Mesenchymal stem cell (in vitro differentiated cells and primary cell): Measurements from ENCODE around the gene ZBTB39.

Source experiments
- DNase-seq: peaks from one replicate; pipeline ENCODE4 v3.0.0-alpha.2; 2013
- H2AFZ ChIP-seq: one replicate; pipeline ENCODE4 v1.6.1; 2013; ENCODE audit warnings: low read depth, mild to moderate bottlenecking, control low read depth, inconsistent platforms, low read length, moderate library complexity
- H2AK5ac ChIP-seq: 2 replicates; pipeline ENCODE4 v1.6.1; 2013; ENCODE audit warnings: low read length, moderate library complexity, mild to moderate bottlenecking, inconsistent platforms; ENCODE audit not compliant: severe bottlenecking
- H2BK120ac ChIP-seq: one replicate; pipeline ENCODE4 v1.6.1; 2013; ENCODE audit warnings: low read depth, mild to moderate bottlenecking, inconsistent platforms, low read length, moderate library complexity
- H2BK12ac ChIP-seq, 2 experiments: one replicate each; pipeline ENCODE4 v1.6.1; 2013; ENCODE audit warnings: inconsistent platforms in 2 of 2, low read length in 2 of 2, mild to moderate bottlenecking in 2 of 2, moderate library complexity in 2 of 2, control low read depth in 1 of 2
- H2BK15ac ChIP-seq: one replicate; pipeline ENCODE4 v1.6.1; 2013; ENCODE audit warnings: mild to moderate bottlenecking, low read depth, inconsistent platforms; ENCODE audit not compliant: poor library complexity, severe bottlenecking
- H2BK5ac ChIP-seq: 2 replicates; pipeline ENCODE4 v1.6.1; 2013; ENCODE audit warnings: low read depth, mild to moderate bottlenecking, low read length, control low read depth, inconsistent platforms; ENCODE audit not compliant: poor library complexity, severe bottlenecking
- H3K14ac ChIP-seq, 2 experiments: one replicate each; pipeline ENCODE4 v1.6.1; 2013; ENCODE audit warnings: inconsistent platforms in 2 of 2, low read length in 2 of 2, control low read depth in 1 of 2, mild to moderate bottlenecking in 1 of 2, moderate library complexity in 1 of 2
- H3K18ac ChIP-seq, 2 experiments: one replicate each; pipeline ENCODE4 v1.6.1; 2013; ENCODE audit warnings: inconsistent platforms in 2 of 2, low read length in 2 of 2, control low read depth in 1 of 2, low read depth in 1 of 2, mild to moderate bottlenecking in 1 of 2
- H3K23ac ChIP-seq, 2 experiments: one replicate each; pipeline ENCODE4 v1.6.1; 2013; ENCODE audit warnings: inconsistent platforms in 2 of 2, low read length in 2 of 2, mild to moderate bottlenecking in 2 of 2, moderate library complexity in 2 of 2, control low read depth in 1 of 2
- H3K27ac ChIP-seq: 2 replicates; pipeline ENCODE4 v1.5.1; 2013; ENCODE audit warnings: mild to moderate bottlenecking, moderate library complexity, low read length, control low read depth, inconsistent platforms; ENCODE audit not compliant: poor library complexity, severe bottlenecking
- H3K27me3 ChIP-seq, 2 experiments: 2 replicates each; pipeline versions ENCODE4 v1.6.1 to v1.7.0; 2013; ENCODE audit warnings: low read length in 2 of 2, mild to moderate bottlenecking in 2 of 2, moderate library complexity in 2 of 2, control low read depth in 1 of 2, inconsistent platforms in 1 of 2; ENCODE audit not compliant: control insufficient read depth in 1 of 2, insufficient read depth in 1 of 2
- H3K36me3 ChIP-seq, 2 experiments: 2 replicates each; pipeline versions ENCODE4 v1.6.1 to v1.7.0; 2013; ENCODE audit warnings: low read length in 2 of 2, control low read depth in 1 of 2, inconsistent platforms in 1 of 2, low read depth in 1 of 2, mild to moderate bottlenecking in 1 of 2; ENCODE audit not compliant: insufficient read depth in 2 of 2, control insufficient read depth in 1 of 2
- H3K4ac ChIP-seq, 2 experiments: one replicate each; pipeline ENCODE4 v1.6.1; 2013; ENCODE audit warnings: inconsistent platforms in 2 of 2, low read length in 2 of 2, mild to moderate bottlenecking in 2 of 2, moderate library complexity in 2 of 2, control low read depth in 1 of 2, low read depth in 1 of 2
- H3K4me1 ChIP-seq: 2 replicates; pipeline ENCODE4 v1.6.1; 2013; ENCODE audit warnings: low read depth, low read length, control low read depth; ENCODE audit not compliant: control insufficient read depth, insufficient read depth
- H3K4me2 ChIP-seq: 2 replicates; pipeline ENCODE4 v1.6.1; 2013; ENCODE audit warnings: low read length, mild to moderate bottlenecking, inconsistent platforms; ENCODE audit not compliant: poor library complexity, severe bottlenecking
- H3K4me3 ChIP-seq, 2 experiments: 2 replicates each; pipeline versions ENCODE4 v1.5.1 to v1.7.0; 2013; ENCODE audit warnings: low read length in 2 of 2, mild to moderate bottlenecking in 2 of 2, control low read depth in 1 of 2, low read depth in 1 of 2; ENCODE audit not compliant: insufficient read depth in 1 of 2
- H3K79me1 ChIP-seq: replicated peaks from 2 replicates; pipeline ENCODE4 v1.6.1; 2013; ENCODE audit warnings: mild to moderate bottlenecking, control low read depth, low read length, inconsistent platforms; ENCODE audit not compliant: poor library complexity, severe bottlenecking
- H3K9ac ChIP-seq: 2 replicates; pipeline ENCODE4 v1.7.0; 2013; ENCODE audit warnings: mild to moderate bottlenecking, low read length, moderate library complexity
- H3K9me3 ChIP-seq: 2 replicates; pipeline ENCODE4 v1.7.0; 2013; ENCODE audit warnings: mild to moderate bottlenecking, low read length; ENCODE audit not compliant: control insufficient read depth
- H4K8ac ChIP-seq: one replicate; pipeline ENCODE4 v1.6.1; 2013; ENCODE audit warnings: inconsistent platforms, mild to moderate bottlenecking, low read length, moderate library complexity
- H4K91ac ChIP-seq: one replicate; pipeline ENCODE4 v1.6.1; 2013; ENCODE audit warnings: mild to moderate bottlenecking, low read length, inconsistent platforms
- WGBS: methylation state at CpG from one replicate; pipeline ENCODE4 v1.1.7; 2013; ENCODE audit warnings: mixed read lengths; 5-methylcytosine and 5-hydroxymethylcytosine counted together

ZBTB39 gene

GRCh38 chr12:57051011-57051410, 44.7 kb upstream of the ZBTB39 start:
- no peak overlapping the region for H2BK5ac ChIP-seq
- H3K4ac ChIP-seq: no peak overlapping the region
- DNase-seq: no peak
- H4K8ac ChIP-seq: no peak overlapping the region
- H3K36me3 ChIP-seq: peaks cover 0 to 3% of the 10 kb centered on the region in 2 experiments
- H3K27ac ChIP-seq: no peak overlapping the region
- peaks cover 6% of the 10 kb centered on the region for H3K4me1 ChIP-seq
- H2BK120ac ChIP-seq: no peak overlapping the region
- no CpG with 5 or more reads among the region's 1 CpG for WGBS
- no peak overlapping the region for H3K4me3 ChIP-seq
- no peak overlapping the region for H3K23ac ChIP-seq
- H3K9ac ChIP-seq: no peak overlapping the region
- no peak overlapping the region for H2AFZ ChIP-seq
- H2AK5ac ChIP-seq: no peak overlapping the region
- H3K79me1 ChIP-seq: no peaks in the 10 kb centered on the region
- no peak overlapping the region for H2BK12ac ChIP-seq
- peaks cover 17 to 55% of the 10 kb centered on the region in 2 experiments for H3K27me3 ChIP-seq
- H3K14ac ChIP-seq: no peak overlapping the region
- H3K4me2 ChIP-seq: no peak overlapping the region
- H3K9me3 ChIP-seq: no peaks in the 10 kb centered on the region
- H4K91ac ChIP-seq: no peak overlapping the region
- no peak overlapping the region for H3K18ac ChIP-seq
- no peak overlapping the region for H2BK15ac ChIP-seq

GRCh38 chr12:57049890-57050289, 43.5 kb upstream of the ZBTB39 start, which contains the start of gene MYO1A:
TSS of gene MYO1A (minus strand) at chr12:57050129. CDS start at chr12:57048323, 1,806 bp downstream.
- Histone ChIP-seq H3K27me3 (peaks cover 24 to 66% of the 10 kb centered on the region in 2 experiments), H3K27ac (no peak within 1 kb of the TSS), H2BK5ac (no peak within 1 kb of the TSS), H2BK12ac (no peak within 1 kb of the TSS), H4K8ac (no peak within 1 kb of the TSS), H3K9me3 (no peaks in the 10 kb centered on the region), H3K18ac (no peak within 1 kb of the TSS), H3K79me1 (no peaks in the 10 kb centered on the region), H3K9ac (no peak within 1 kb of the TSS), H3K23ac (no peak within 1 kb of the TSS), H3K4me3 (no peak within 1 kb of the TSS), H3K4ac (no peak within 1 kb of the TSS), H3K4me2 (no peak within 1 kb of the TSS), H2BK120ac (no peak within 1 kb of the TSS), H2AK5ac (no peak within 1 kb of the TSS), H4K91ac (no peak within 1 kb of the TSS), H3K4me1 (peaks cover 6% of the 10 kb centered on the region), H3K36me3 (no peaks in the 10 kb centered on the region), H2BK15ac (no peak within 1 kb of the TSS), H2AFZ (no peak within 1 kb of the TSS), H3K14ac (no peak within 1 kb of the TSS)
- WGBS: 51% methylated on average over 2 of the region's 2 CpGs
- DNase-seq: peak; percentile 24

GRCh38 chr12:57049119-57049446, 42.7 kb upstream of the ZBTB39 start:
- no peak overlapping the region for H3K9ac ChIP-seq
- peaks cover 27 to 74% of the 10 kb centered on the region in 2 experiments for H3K27me3 ChIP-seq
- no peak overlapping the region for H4K8ac ChIP-seq
- H3K4me1 ChIP-seq: peaks cover 6% of the 10 kb centered on the region
- no peak overlapping the region for H3K14ac ChIP-seq
- no peak overlapping the region for H2BK120ac ChIP-seq
- no peak overlapping the region for H2AK5ac ChIP-seq
- no peak overlapping the region for H3K23ac ChIP-seq
- no peaks in the 10 kb centered on the region for H3K79me1 ChIP-seq
- no peaks in the 10 kb centered on the region for H3K36me3 ChIP-seq
- no peak overlapping the region for H3K18ac ChIP-seq
- no peak for DNase-seq
- H3K9me3 ChIP-seq: no peaks in the 10 kb centered on the region
- no peak overlapping the region for H3K27ac ChIP-seq
- no peak overlapping the region for H2AFZ ChIP-seq
- H3K4me2 ChIP-seq: no peak overlapping the region
- H4K91ac ChIP-seq: no peak overlapping the region
- no peak overlapping the region for H3K4ac ChIP-seq
- H2BK5ac ChIP-seq: no peak overlapping the region
- WGBS: 100% methylated on average over 4 of the region's 4 CpGs
- H2BK12ac ChIP-seq: no peak overlapping the region
- no peak overlapping the region for H2BK15ac ChIP-seq
- no peak overlapping the region for H3K4me3 ChIP-seq

- peaks cover 32 to 79% of the 10 kb centered on the region in 2 experiments for H3K27me3 ChIP-seq
- H3K27ac ChIP-seq: no peak overlapping the region
- H4K8ac ChIP-seq: no peak overlapping the region
- H2BK5ac ChIP-seq: no peak overlapping the region
- no peak overlapping the region for H3K18ac ChIP-seq
- H3K4ac ChIP-seq: no peak overlapping the region
- no peaks in the 10 kb centered on the region for H3K79me1 ChIP-seq
- DNase-seq: no peak
- peaks cover 6% of the 10 kb centered on the region for H3K4me1 ChIP-seq
- 90% methylated on average over 1 of the region's 1 CpG for whole genome bisulfite sequencing
- no peak overlapping the region for H3K4me2 ChIP-seq
- no peaks in the 10 kb centered on the region for H3K9me3 ChIP-seq
- H2AK5ac ChIP-seq: no peak overlapping the region
- no peak overlapping the region for H3K9ac ChIP-seq
- no peak overlapping the region for H2BK120ac ChIP-seq
- no peak overlapping the region for H2BK15ac ChIP-seq
- no peaks in the 10 kb centered on the region for H3K36me3 ChIP-seq
- no peak overlapping the region for H3K23ac ChIP-seq
- H4K91ac ChIP-seq: no peak overlapping the region
- no peak overlapping the region for H3K14ac ChIP-seq
- no peak overlapping the region for H2AFZ ChIP-seq
- H3K4me3 ChIP-seq: no peak overlapping the region
- H2BK12ac ChIP-seq: no peak overlapping the region
Observed at GRCh38 chr12:57048423-57049118, 42.2 kb upstream of the ZBTB39 start.
